Left cardiac atrium (tissue), 4 donors: ENCODE measurements around the gene GORASP1. TPM values are rescaled to one million over a fixed set of nuclear protein-coding genes. Genes with fewer than 3 reads are reported as not detected.

Experiments
- ATAC-seq, 2 donors: fragments of 200-7000 bp; cut with Tn5 transposase; one replicate each; pipeline ENCODE4 v1.9.1; 2020; ENCODE audit warnings: mild to moderate bottlenecking in 2 of 2, moderate library complexity in 2 of 2
- DNase-seq: peaks from one replicate; pipeline ENCODE4 v3.0.0-alpha.2; 2020
- intact Hi-C, 2 donors: fragments of 100-400 bp; cut with DNase I; formaldehyde crosslinking; loops; one replicate each; pipeline versions ENCODE4 v1.14.1 to v1.15.1; 2022 to 2023
- total RNA-seq, 2 donors: library from RNA; stranded (reverse); fragmentation: NEBNext Ultra II Directional; extraction: Animal tissue kit (Norgen Biotek cat#: 25700); gene quantifications; one replicate each; pipeline ENCODE4 v1.2.1, GENCODE V29; 2021
- donor health status: DM: no; HTN: yes; CAD: no.
- donor health status: DM: no; HTN: yes; CAD: no; lungs with severe emphysema.
- donor health status: DM: yes; HTN: yes; CAD: no.
- donor health status: Dilated cardiomyopathy.

The GORASP1 gene
- total RNA-seq, 2 donors from 2014 or later = 39.0 to 49.1 TPM

- DNase-seq (peak; percentile 6), ATAC-seq (no peak)
- intact Hi-C loops = no loop called here
These were observed 22.6 kb upstream of the GORASP1 start for GRCh38 chr3:39130026-39130425.

- DNase-seq (peak; percentile 2), ATAC-seq (no peak)
- intact Hi-C loops = no loop called here
These were observed 21.5 kb upstream of the GORASP1 start for GRCh38 chr3:39128951-39129350.

GRCh38 chr3:39127908-39128304 is 20.5 kb upstream of the GORASP1 start:
- intact Hi-C loops = loop anchor here in 1 of 2 donors (2.0 kb wide), 1 partner anchor 167 kb away; no protein-coding TSS in a partner anchor
- ATAC-seq = no peak
- no peak for DNase-seq

GRCh38 chr3:39127269-39127907 is 20.0 kb upstream of the GORASP1 start:
- intact Hi-C loops = loop anchor here in 1 of 2 donors (2.0 kb wide), 1 partner anchor 167 kb away; no protein-coding TSS in a partner anchor
- peak; percentile 18 for DNase-seq
- no peak for ATAC-seq

GRCh38 chr3:39126532-39127071 is 19.2 kb upstream of the GORASP1 start:
- peak; percentile 70 to 75 for ATAC-seq
- DNase-seq = peak; percentile 47
- intact Hi-C loops = loop anchor here (1.0 to 2.0 kb wide), 2 partner anchors 162 to 168 kb away; no protein-coding TSS in a partner anchor

GRCh38 chr3:39125841-39126500 is 18.5 kb upstream of the GORASP1 start:
- intact Hi-C loops = loop anchor here (1.0 to 2.0 kb wide), 2 partner anchors 162 to 169 kb away; no protein-coding TSS in a partner anchor
- ATAC-seq (peak in 1 of 2 donors; percentile 12), DNase-seq (peak; percentile 14)

GRCh38 chr3:39124876-39125840 is 17.7 kb upstream of the GORASP1 start:
- DNase-seq = peak; percentile 22
- peak; percentile 25 to 49 for ATAC-seq
- intact Hi-C loops = no loop called here

- no peak for DNase-seq
- intact Hi-C loops = no loop called here
- ATAC-seq = no peak
These were observed 15.4 kb upstream of the GORASP1 start for GRCh38 chr3:39122813-39123212.

GRCh38 chr3:39121621-39122020 is 14.2 kb upstream of the GORASP1 start:
- intact Hi-C loops = no loop called here
- peak; percentile 7 for DNase-seq
- no peak for ATAC-seq

- no peak for DNase-seq
- ATAC-seq = no peak
- intact Hi-C loops = no loop called here
These were observed 11.7 kb upstream of the GORASP1 start for GRCh38 chr3:39118931-39119660.

- intact Hi-C loops = no loop called here
- ATAC-seq = no peak
These were observed 10.7 kb upstream of the GORASP1 start for GRCh38 chr3:39118079-39118478.

GRCh38 chr3:39115870-39116269 is 8.4 kb upstream of the GORASP1 start:
- DNase-seq (no peak), ATAC-seq (no peak)
- intact Hi-C loops = no loop called here

More at GRCh38 chr3:39118079-39118478, 10.7 kb upstream of the GORASP1 start:
- no peak for DNase-seq

- intact Hi-C loops = no loop called here
- DNase-seq (no peak), ATAC-seq (no peak)
These were observed 7.0 kb upstream of the GORASP1 start for GRCh38 chr3:39114456-39114855.

GRCh38 chr3:39113291-39113690 is 5.9 kb upstream of the GORASP1 start:
- ATAC-seq (no peak), DNase-seq (no peak)
- intact Hi-C loops = no loop called here

GRCh38 chr3:39112535-39112934 is 5.1 kb upstream of the GORASP1 start:
- DNase-seq (no peak), ATAC-seq (no peak)
- intact Hi-C loops = no loop called here

GRCh38 chr3:39112113-39112512 is 4.7 kb upstream of the GORASP1 start:
- no peak for ATAC-seq
- no peak for DNase-seq
- intact Hi-C loops = no loop called here

- no peak for DNase-seq
- intact Hi-C loops = no loop called here
These were observed 2.7 kb upstream of the GORASP1 start for GRCh38 chr3:39110041-39110639.

GRCh38 chr3:39109086-39109485 is 1.7 kb upstream of the GORASP1 start:
- intact Hi-C loops = no loop called here
- no peak for ATAC-seq

More at GRCh38 chr3:39110041-39110639, 2.7 kb upstream of the GORASP1 start:
- ATAC-seq = no peak

More at GRCh38 chr3:39109086-39109485, 1.7 kb upstream of the GORASP1 start:
- DNase-seq = no peak
